DMS53 (cell line): ENCODE results near the gene ZNF83.
A peak's percentile ranks its signal among the peaks of the same experiment; 100 is the strongest.

Source experiments
- DNase-seq: peaks from one replicate; lab custom pipeline; 2025; lab: John Stamatoyannopoulos, UW

Gene ZNF83

DNA sequence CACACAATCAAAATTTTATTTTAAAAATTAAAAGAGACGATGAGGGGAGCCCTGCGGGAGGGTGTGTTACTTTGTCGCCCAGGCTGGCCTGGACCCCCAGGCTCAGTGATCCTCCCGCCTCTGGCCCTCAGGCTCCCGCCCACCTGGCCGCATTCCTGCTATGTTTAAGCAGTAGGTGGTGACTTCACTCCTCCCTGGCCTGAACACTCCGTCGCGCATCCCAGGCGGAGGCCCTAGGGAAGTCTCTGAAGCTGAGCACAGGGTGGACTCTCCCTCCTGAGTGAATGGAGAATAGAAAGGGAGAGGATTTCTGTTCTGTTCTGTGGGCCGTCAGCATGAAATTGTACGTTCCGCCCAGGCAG is 68.5 kb downstream of the ZNF83 start:
- peak; percentile 83 for DNase-seq

GRCh38 chr19:52567921-52568320 is 70.2 kb downstream of the ZNF83 start:
- DNase-seq, result no peak

- peak; percentile 14 for DNase-seq
Measured at GRCh38 chr19:52566588-52566987, 71.6 kb downstream of the ZNF83 start.

DNA sequence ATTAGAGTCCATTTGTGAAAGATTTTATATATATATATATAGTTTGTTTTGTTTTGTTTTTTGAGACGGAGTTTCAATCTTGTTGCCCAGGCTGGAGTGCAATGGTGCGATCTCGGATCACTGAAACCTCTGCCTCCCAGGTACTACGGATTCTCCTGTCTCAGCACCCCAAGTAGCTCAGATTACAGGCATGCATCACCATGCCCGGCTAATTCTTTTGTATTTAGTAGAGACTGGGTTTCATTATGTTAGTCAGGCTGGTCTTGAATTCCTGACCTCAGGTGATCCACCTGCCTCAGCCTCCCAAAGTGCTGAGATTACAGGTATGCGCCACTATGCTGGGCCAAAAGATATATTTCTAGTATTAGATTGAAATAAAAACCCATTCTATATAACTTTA is 72.0 kb downstream of the ZNF83 start:
- no peak for DNase-seq
